Upper lobe of left lung (tissue), 4 donors: Measurements from ENCODE around the gene TNNT3.

Source experiments
- EP300 ChIP-seq, 4 donors: sonication (generic); formaldehyde crosslinking; IDR thresholded peaks; one replicate each; pipeline ENCODE4 v1.5.1; 2017; ENCODE audit warnings: antibody characterized with exemption in 4 of 4, control low read depth in 2 of 4
- POLR2A ChIP-seq, 4 donors: fragments of 450-650 bp; IDR thresholded peaks; one replicate each; pipeline ENCODE4 v1.5.1; 2016 to 2017; ENCODE audit warnings: antibody characterized with exemption in 4 of 4, mild to moderate bottlenecking in 2 of 4
- TF ChIP-seq, protein P1 (sequence below), 6 experiments: fragments of 450-650 bp in 4 of 6; fragments of 200-600 bp in 2 of 6; sonication (generic) in 2 of 6; IDR thresholded peaks; one replicate each; pipeline ENCODE4 v1.5.1; 2016 to 2019; ENCODE audit warnings: antibody characterized with exemption in 6 of 6

- no peak for TF ChIP-seq POLR2A (IDR thresholded peaks at IDR 0.05)
- no peak for TF ChIP-seq EP300 (IDR thresholded peaks at IDR 0.05)
- TF ChIP-seq, protein P1, sequence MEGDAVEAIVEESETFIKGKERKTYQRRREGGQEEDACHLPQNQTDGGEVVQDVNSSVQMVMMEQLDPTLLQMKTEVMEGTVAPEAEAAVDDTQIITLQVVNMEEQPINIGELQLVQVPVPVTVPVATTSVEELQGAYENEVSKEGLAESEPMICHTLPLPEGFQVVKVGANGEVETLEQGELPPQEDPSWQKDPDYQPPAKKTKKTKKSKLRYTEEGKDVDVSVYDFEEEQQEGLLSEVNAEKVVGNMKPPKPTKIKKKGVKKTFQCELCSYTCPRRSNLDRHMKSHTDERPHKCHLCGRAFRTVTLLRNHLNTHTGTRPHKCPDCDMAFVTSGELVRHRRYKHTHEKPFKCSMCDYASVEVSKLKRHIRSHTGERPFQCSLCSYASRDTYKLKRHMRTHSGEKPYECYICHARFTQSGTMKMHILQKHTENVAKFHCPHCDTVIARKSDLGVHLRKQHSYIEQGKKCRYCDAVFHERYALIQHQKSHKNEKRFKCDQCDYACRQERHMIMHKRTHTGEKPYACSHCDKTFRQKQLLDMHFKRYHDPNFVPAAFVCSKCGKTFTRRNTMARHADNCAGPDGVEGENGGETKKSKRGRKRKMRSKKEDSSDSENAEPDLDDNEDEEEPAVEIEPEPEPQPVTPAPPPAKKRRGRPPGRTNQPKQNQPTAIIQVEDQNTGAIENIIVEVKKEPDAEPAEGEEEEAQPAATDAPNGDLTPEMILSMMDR (IDR thresholded peaks at IDR 0.05) = no peak
Measured at GRCh38 chr11:1937616-1938342, 18.3 kb downstream of the TNNT3 start.
